MCF 10A (cell line): ENCODE measurements around the gene LRRC3C. TPM values are rescaled to one million over a fixed set of nuclear protein-coding genes. Genes with fewer than 3 reads are reported as not detected.

Experiments used
- BruUV-seq: library from RNA; stranded (reverse); fragments of 400-500 nt; replicated peaks from 2 replicates; lab custom pipeline; 2021; lab: Mats Ljungman, UMichigan
- CTCF ChIA-PET: fragments of 300-600 bp; sonication (Branson Sonifier 250); formaldehyde crosslinking; extraction: SDS; loops from one replicate; lab custom pipeline; 2021; ENCODE audit warnings: antibody characterized with exemption, inconsistent platforms; lab: Yijun Ruan, JAX
- POLR2A ChIA-PET: fragments of 300-600, 350-650 bp; sonication (Branson Sonifier 250); formaldehyde crosslinking; extraction: SDS; loops from one replicate; lab custom pipeline; 2020; ENCODE audit warnings: antibody characterized with exemption, inconsistent platforms; lab: Yijun Ruan, JAX
- DNase-seq: peaks from one replicate; pipeline ENCODE4 v3.0.0-alpha.2; 2018; ENCODE audit not compliant: unreplicated experiment
- H3K27ac Mint-ChIP-seq: one replicate; pipeline ENCODE4 v1.8.0; 2022; ENCODE audit warnings: mild to moderate bottlenecking, low read depth, mixed read lengths; ENCODE audit not compliant: unreplicated experiment
- H3K27me3 Mint-ChIP-seq: one replicate; pipeline ENCODE4 v1.8.0; 2022; ENCODE audit warnings: mixed read lengths; ENCODE audit not compliant: insufficient read depth, unreplicated experiment
- H3K36me3 Mint-ChIP-seq: one replicate; pipeline ENCODE4 v1.8.0; 2022; ENCODE audit warnings: mild to moderate bottlenecking, moderate library complexity, mixed read lengths; ENCODE audit not compliant: insufficient read depth, unreplicated experiment
- H3K4me1 Mint-ChIP-seq: one replicate; pipeline ENCODE4 v1.8.0; 2022; ENCODE audit warnings: mixed read lengths; ENCODE audit not compliant: insufficient read depth, unreplicated experiment
- H3K4me3 Mint-ChIP-seq: one replicate; pipeline ENCODE4 v1.8.0; 2022; ENCODE audit warnings: mild to moderate bottlenecking, moderate library complexity, mixed read lengths; ENCODE audit not compliant: unreplicated experiment
- H3K9me3 Mint-ChIP-seq: one replicate; pipeline ENCODE4 v1.8.0; 2022; ENCODE audit warnings: mixed read lengths; ENCODE audit not compliant: unreplicated experiment
- intact Hi-C: fragments of 100-400 bp; cut with micrococcal nuclease; formaldehyde crosslinking; loops from 2 replicates; pipeline ENCODE4 v1.14.1; 2022
- total RNA-seq: library from RNA; stranded (reverse); gene quantifications from 2 replicates; pipeline ENCODE4 v1.2.3, GENCODE V29; 2022
- TF ChIP-seq, protein P1 (sequence below): fragments of 200-600 bp; IDR thresholded peaks from one replicate; pipeline ENCODE4 v1.8.0; 2022; ENCODE audit warnings: antibody characterized with exemption, mild to moderate bottlenecking; ENCODE audit not compliant: unreplicated experiment

LRRC3C gene
- total RNA-seq, 1 experiment from 2014 or later = not detected

- ChIA-PET CTCF (interaction anchor here (1.0 to 1.2 kb wide), 3 partner anchors 11 to 347 kb away, joined by 3 to 5 read pairs (median 3); no protein-coding TSS in a partner anchor), POLR2A (interaction anchor here (1.2 to 1.7 kb wide), 2 partner anchors 10 to 12 kb away, joined by 4 to 8 read pairs; partner anchors contain the start of gene PSMD3)
- H3K27me3 Mint-ChIP-seq = peaks cover 45% of the 10 kb centered on the region
- TF ChIP-seq, protein P1, sequence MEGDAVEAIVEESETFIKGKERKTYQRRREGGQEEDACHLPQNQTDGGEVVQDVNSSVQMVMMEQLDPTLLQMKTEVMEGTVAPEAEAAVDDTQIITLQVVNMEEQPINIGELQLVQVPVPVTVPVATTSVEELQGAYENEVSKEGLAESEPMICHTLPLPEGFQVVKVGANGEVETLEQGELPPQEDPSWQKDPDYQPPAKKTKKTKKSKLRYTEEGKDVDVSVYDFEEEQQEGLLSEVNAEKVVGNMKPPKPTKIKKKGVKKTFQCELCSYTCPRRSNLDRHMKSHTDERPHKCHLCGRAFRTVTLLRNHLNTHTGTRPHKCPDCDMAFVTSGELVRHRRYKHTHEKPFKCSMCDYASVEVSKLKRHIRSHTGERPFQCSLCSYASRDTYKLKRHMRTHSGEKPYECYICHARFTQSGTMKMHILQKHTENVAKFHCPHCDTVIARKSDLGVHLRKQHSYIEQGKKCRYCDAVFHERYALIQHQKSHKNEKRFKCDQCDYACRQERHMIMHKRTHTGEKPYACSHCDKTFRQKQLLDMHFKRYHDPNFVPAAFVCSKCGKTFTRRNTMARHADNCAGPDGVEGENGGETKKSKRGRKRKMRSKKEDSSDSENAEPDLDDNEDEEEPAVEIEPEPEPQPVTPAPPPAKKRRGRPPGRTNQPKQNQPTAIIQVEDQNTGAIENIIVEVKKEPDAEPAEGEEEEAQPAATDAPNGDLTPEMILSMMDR = no peak
- no TSS peak for BruUV-seq
- H3K9me3 Mint-ChIP-seq = no peaks in the 10 kb centered on the region
- H3K4me1 Mint-ChIP-seq = peaks cover 10% of the 10 kb centered on the region
- H3K27ac Mint-ChIP-seq = no peak overlapping the region
- intact Hi-C loops = no loop called here
- H3K4me3 Mint-ChIP-seq = no peak overlapping the region
- no peaks in the 10 kb centered on the region for H3K36me3 Mint-ChIP-seq
- no peak for DNase-seq
These were observed 41.2 kb downstream of the LRRC3C start for GRCh38 chr17:39968761-39969160.

GRCh38 chr17:39969375-39969774 lies 41.8 kb downstream of the LRRC3C start:
- Mint-ChIP-seq H3K36me3 (no peaks in the 10 kb centered on the region), H3K9me3 (no peaks in the 10 kb centered on the region), H3K27ac (no peak overlapping the region), H3K27me3 (peaks cover 45% of the 10 kb centered on the region), H3K4me1 (peaks cover 6% of the 10 kb centered on the region), H3K4me3 (no peak overlapping the region)
- BruUV-seq = no TSS peak
- intact Hi-C loops = no loop called here
- CTCF ChIA-PET = interaction anchor here (0.6 to 1.2 kb wide), 5 partner anchors 8 to 348 kb away, joined by 3 to 5 read pairs (median 3); no protein-coding TSS in a partner anchor
- POLR2A ChIA-PET = interaction anchor here (1.2 to 1.7 kb wide), 2 partner anchors 11 kb away, joined by 4 to 8 read pairs; partner anchors contain the start of gene PSMD3
- TF ChIP-seq, protein P1 = no peak
- no peak for DNase-seq

- CTCF ChIA-PET = interaction anchor here (0.6 to 1.4 kb wide), 2 partner anchors 10 to 38 kb away, joined by 3 to 4 read pairs; partner anchors contain the start of gene PSMD3
- Mint-ChIP-seq H3K4me3 (no peak overlapping the region), H3K9me3 (no peaks in the 10 kb centered on the region), H3K4me1 (peaks cover 6% of the 10 kb centered on the region), H3K36me3 (no peaks in the 10 kb centered on the region), H3K27ac (no peak overlapping the region), H3K27me3 (peaks cover 45% of the 10 kb centered on the region)
- POLR2A ChIA-PET = no interaction called here
- BruUV-seq = no TSS peak
- TF ChIP-seq, protein P1 = no peak
- intact Hi-C loops = no loop called here
- no peak for DNase-seq
These were observed 42.7 kb downstream of the LRRC3C start for GRCh38 chr17:39970157-39970692.

- Mint-ChIP-seq H3K36me3 (no peaks in the 10 kb centered on the region), H3K9me3 (no peaks in the 10 kb centered on the region), H3K4me3 (no peak overlapping the region), H3K27ac (no peak overlapping the region), H3K27me3 (peaks cover 45% of the 10 kb centered on the region), H3K4me1 (peaks cover 6% of the 10 kb centered on the region)
- ChIA-PET POLR2A (interaction anchor here (1.7 kb wide), 1 partner anchor 25 kb away, joined by 3 read pairs; no protein-coding TSS in a partner anchor), CTCF (interaction anchor here (1.4 kb wide), 1 partner anchor 9 kb away, joined by 4 read pairs; the partner anchor contains the start of gene PSMD3)
- TF ChIP-seq, protein P1 = no peak
- DNase-seq = no peak
- intact Hi-C loops = no loop called here
- no TSS peak for BruUV-seq
These were observed 43.6 kb downstream of the LRRC3C start for GRCh38 chr17:39971076-39971603.
